Activated T-helper 17 cell treated with anti-CD3 and anti-CD28 coated beads, Interleukin-2, amount 50 U/mL, for 72 hours (primary cell): Measurements from ENCODE around the gene CRTC1. TPM values are rescaled to one million over a fixed set of nuclear protein-coding genes. Genes with fewer than 3 reads are reported as not detected.

Experiments used
- ATAC-seq: fragments of 150-1000 bp; cut with Tn5 transposase; replicated peaks from 2 replicates; pipeline ENCODE4 v1.10.0; 2021; ENCODE audit warnings: mild to moderate bottlenecking, moderate library complexity
- H3K27ac Mint-ChIP-seq: one replicate; pipeline ENCODE4 v1.8.0; 2022; ENCODE audit warnings: mixed read lengths
- H3K27me3 Mint-ChIP-seq: one replicate; pipeline ENCODE4 v1.8.0; 2022; ENCODE audit warnings: mixed read lengths
- H3K36me3 Mint-ChIP-seq: one replicate; pipeline ENCODE4 v1.8.0; 2022; ENCODE audit warnings: low read depth, mild to moderate bottlenecking, mixed read lengths
- H3K4me1 Mint-ChIP-seq: one replicate; pipeline ENCODE4 v1.8.0; 2022; ENCODE audit warnings: mixed read lengths
- H3K4me3 Mint-ChIP-seq: one replicate; pipeline ENCODE4 v1.8.0; 2022; ENCODE audit warnings: mild to moderate bottlenecking, mixed read lengths
- H3K9me3 Mint-ChIP-seq: one replicate; pipeline ENCODE4 v1.8.0; 2022; ENCODE audit warnings: mixed read lengths
- total RNA-seq, 2 donors: library from RNA; stranded (reverse); gene quantifications; one replicate each; pipeline ENCODE4 v1.2.3, GENCODE V29; 2022

CRTC1 gene
- total RNA-seq, 2 donors from 2014 or later = 7.8 to 13.6 TPM

- Mint-ChIP-seq H3K27ac (no peak overlapping the region), H3K4me3 (no peak overlapping the region), H3K27me3 (no peaks in the 10 kb centered on the region), H3K4me1 (no peaks in the 10 kb centered on the region), H3K9me3 (no peaks in the 10 kb centered on the region), H3K36me3 (no peaks in the 10 kb centered on the region)
- ATAC-seq = no peak
These were observed 78.9 kb downstream of the CRTC1 start for GRCh38 chr19:18762125-18763023.

- H3K9me3 Mint-ChIP-seq = no peaks in the 10 kb centered on the region
- no peaks in the 10 kb centered on the region for H3K4me1 Mint-ChIP-seq
- H3K27ac Mint-ChIP-seq = no peak overlapping the region
- H3K27me3 Mint-ChIP-seq = no peaks in the 10 kb centered on the region
- H3K36me3 Mint-ChIP-seq = no peaks in the 10 kb centered on the region
- H3K4me3 Mint-ChIP-seq = no peak overlapping the region
- no peak for ATAC-seq
These were observed 80.5 kb downstream of the CRTC1 start for GRCh38 chr19:18763674-18764590.

- ATAC-seq = no peak
- Mint-ChIP-seq H3K4me1 (no peaks in the 10 kb centered on the region), H3K9me3 (no peaks in the 10 kb centered on the region), H3K27ac (no peak overlapping the region), H3K4me3 (no peak overlapping the region), H3K36me3 (no peaks in the 10 kb centered on the region), H3K27me3 (no peaks in the 10 kb centered on the region)
These were observed 81.1 kb downstream of the CRTC1 start for GRCh38 chr19:18764591-18765051.

GRCh38 chr19:18765224-18765623 is 81.7 kb downstream of the CRTC1 start:
- H3K9me3 Mint-ChIP-seq = no peaks in the 10 kb centered on the region
- no peak overlapping the region for H3K4me3 Mint-ChIP-seq
- no peaks in the 10 kb centered on the region for H3K36me3 Mint-ChIP-seq

GRCh38 chr19:18768046-18768771 is 84.7 kb downstream of the CRTC1 start:
- Mint-ChIP-seq H3K9me3 (no peaks in the 10 kb centered on the region), H3K4me1 (no peaks in the 10 kb centered on the region), H3K27me3 (no peaks in the 10 kb centered on the region), H3K4me3 (no peak overlapping the region), H3K36me3 (no peaks in the 10 kb centered on the region), H3K27ac (no peak overlapping the region)
- no peak for ATAC-seq

More at GRCh38 chr19:18765224-18765623, 81.7 kb downstream of the CRTC1 start:
- ATAC-seq = no peak
- Mint-ChIP-seq H3K27me3 (no peaks in the 10 kb centered on the region), H3K27ac (no peak overlapping the region), H3K4me1 (no peaks in the 10 kb centered on the region)

GRCh38 chr19:18768997-18769891 is 85.8 kb downstream of the CRTC1 start:
- no peak overlapping the region for H3K4me3 Mint-ChIP-seq
- no peaks in the 10 kb centered on the region for H3K4me1 Mint-ChIP-seq
- no peaks in the 10 kb centered on the region for H3K27me3 Mint-ChIP-seq
- no peak for ATAC-seq
- H3K27ac Mint-ChIP-seq = no peak overlapping the region
- H3K36me3 Mint-ChIP-seq = no peaks in the 10 kb centered on the region
- no peaks in the 10 kb centered on the region for H3K9me3 Mint-ChIP-seq

- Mint-ChIP-seq H3K27me3 (no peaks in the 10 kb centered on the region), H3K27ac (no peak overlapping the region), H3K4me3 (no peak overlapping the region), H3K4me1 (no peaks in the 10 kb centered on the region), H3K9me3 (no peaks in the 10 kb centered on the region), H3K36me3 (no peaks in the 10 kb centered on the region)
- no peak for ATAC-seq
These were observed 86.6 kb downstream of the CRTC1 start for GRCh38 chr19:18769989-18770528.

- H3K4me3 Mint-ChIP-seq = no peak overlapping the region
- H3K27me3 Mint-ChIP-seq = no peaks in the 10 kb centered on the region
- peak; percentile 30 for ATAC-seq
- H3K9me3 Mint-ChIP-seq = no peaks in the 10 kb centered on the region
- no peak overlapping the region for H3K27ac Mint-ChIP-seq
- no peaks in the 10 kb centered on the region for H3K4me1 Mint-ChIP-seq
- H3K36me3 Mint-ChIP-seq = no peaks in the 10 kb centered on the region
These were observed 87.3 kb downstream of the CRTC1 start for GRCh38 chr19:18770663-18771327.

- H3K4me1 Mint-ChIP-seq = no peaks in the 10 kb centered on the region
- no peak overlapping the region for H3K27ac Mint-ChIP-seq
- no peaks in the 10 kb centered on the region for H3K27me3 Mint-ChIP-seq
- ATAC-seq = no peak
- H3K9me3 Mint-ChIP-seq = no peaks in the 10 kb centered on the region
- no peak overlapping the region for H3K4me3 Mint-ChIP-seq
- no peaks in the 10 kb centered on the region for H3K36me3 Mint-ChIP-seq
These were observed 88.1 kb downstream of the CRTC1 start for GRCh38 chr19:18771328-18772242.

GRCh38 chr19:18772620-18773587 is 89.4 kb downstream of the CRTC1 start:
- H3K27ac Mint-ChIP-seq = no peak overlapping the region
- no peaks in the 10 kb centered on the region for H3K36me3 Mint-ChIP-seq
- H3K27me3 Mint-ChIP-seq = no peaks in the 10 kb centered on the region
- ATAC-seq = no peak
- H3K4me1 Mint-ChIP-seq = no peaks in the 10 kb centered on the region
- no peaks in the 10 kb centered on the region for H3K9me3 Mint-ChIP-seq
- H3K4me3 Mint-ChIP-seq = no peak overlapping the region

GRCh38 chr19:18773682-18774081 is 90.2 kb downstream of the CRTC1 start:
- Mint-ChIP-seq H3K27ac (no peak overlapping the region), H3K9me3 (no peaks in the 10 kb centered on the region), H3K4me3 (no peak overlapping the region), H3K4me1 (no peaks in the 10 kb centered on the region), H3K36me3 (no peaks in the 10 kb centered on the region), H3K27me3 (no peaks in the 10 kb centered on the region)
- no peak for ATAC-seq
